Endothelial cell (in vitro differentiated cells): ENCODE data around the gene PPWD1. TPM values are rescaled to one million over a fixed set of nuclear protein-coding genes. Genes with fewer than 3 reads are reported as not detected.

Source experiments
- DNase-seq: peaks from one replicate; pipeline ENCODE4 v3.0.0; 2021; ENCODE audit warnings: low spot score
- H3K27ac Mint-ChIP-seq: one replicate; pipeline ENCODE4 v1.8.0; 2021; ENCODE audit warnings: mixed read lengths, inconsistent platforms; ENCODE audit not compliant: unreplicated experiment
- H3K27me3 Mint-ChIP-seq: one replicate; pipeline ENCODE4 v1.8.0; 2021; ENCODE audit warnings: mild to moderate bottlenecking, moderate library complexity, mixed read lengths, inconsistent platforms; ENCODE audit not compliant: unreplicated experiment
- H3K36me3 Mint-ChIP-seq: one replicate; pipeline ENCODE4 v1.8.0; 2021; ENCODE audit warnings: mild to moderate bottlenecking, low read depth, mixed read lengths, inconsistent platforms; ENCODE audit not compliant: unreplicated experiment
- H3K4me1 Mint-ChIP-seq: one replicate; pipeline ENCODE4 v1.8.0; 2021; ENCODE audit warnings: mild to moderate bottlenecking, mixed read lengths, inconsistent platforms; ENCODE audit not compliant: unreplicated experiment
- H3K4me3 Mint-ChIP-seq: one replicate; pipeline ENCODE4 v1.8.0; 2021; ENCODE audit warnings: mild to moderate bottlenecking, mixed read lengths, inconsistent platforms; ENCODE audit not compliant: unreplicated experiment
- H3K9me3 Mint-ChIP-seq: one replicate; pipeline ENCODE4 v1.8.0; 2021; ENCODE audit warnings: mixed read lengths, inconsistent platforms; ENCODE audit not compliant: unreplicated experiment
- CTCF ChIP-seq: fragments of 200-600 bp; sonication (generic); IDR thresholded peaks from one replicate; pipeline ENCODE4 v1.5.0; 2021; ENCODE audit warnings: antibody characterized with exemption; ENCODE audit not compliant: unreplicated experiment
- total RNA-seq: library from RNA; stranded (reverse); fragmentation: NEBNext Ultra II Directional; extraction: Animal tissue kit (Norgen Biotek cat#: 25700); gene quantifications from one replicate; pipeline ENCODE4 v1.2.1, GENCODE V29; 2021; ENCODE audit not compliant: unreplicated experiment

PPWD1 gene
- total RNA-seq, 1 donor from 2014 or later = 44.9 TPM

DNA sequence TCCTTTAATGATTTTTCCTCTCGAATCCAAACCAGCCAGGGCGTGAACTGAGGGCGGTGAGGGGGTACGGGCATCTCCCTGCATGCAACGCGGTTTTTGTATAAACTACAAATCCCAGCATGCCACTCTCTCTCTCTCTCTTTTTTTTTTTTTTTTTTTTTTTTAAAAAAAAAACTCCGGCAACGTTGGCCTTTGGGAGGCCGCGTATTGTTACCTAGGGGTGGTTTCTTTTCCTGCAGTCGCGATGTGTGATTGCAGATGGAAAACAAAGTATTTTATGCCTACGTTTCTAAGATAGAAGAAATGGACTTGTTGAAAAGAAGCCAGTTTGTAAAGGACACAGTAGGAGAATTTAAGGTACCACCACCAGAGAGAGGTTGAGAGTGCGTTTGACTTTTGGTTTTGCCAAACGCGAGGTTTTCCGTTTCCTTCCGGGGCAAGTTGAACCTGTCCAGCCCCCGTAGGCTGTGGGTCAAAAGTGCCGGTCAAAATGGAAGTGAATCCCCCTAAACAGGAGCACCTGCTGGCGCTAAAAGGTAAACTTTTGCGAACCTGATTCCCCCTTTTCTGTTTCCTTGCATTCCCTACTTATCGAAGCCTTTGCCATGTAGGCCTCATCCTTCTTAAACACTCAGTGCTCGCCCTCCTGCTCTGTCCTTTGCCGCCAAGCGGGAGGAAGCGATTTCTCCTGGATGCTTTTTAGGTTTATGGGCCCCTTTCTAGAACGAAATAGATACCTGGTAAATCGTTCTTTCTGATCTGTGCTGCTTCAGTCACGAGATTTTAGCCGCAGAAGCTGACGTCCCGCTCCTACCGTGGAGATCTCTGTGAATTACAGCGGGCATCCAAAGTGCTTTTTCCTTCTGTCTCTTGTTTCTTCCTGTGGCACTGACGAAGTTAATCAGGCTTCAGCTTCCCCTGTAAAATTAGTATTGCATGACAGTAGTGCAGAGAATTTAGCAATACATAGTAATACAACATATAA lies 61.8 kb downstream of the PPWD1 start, which contains the start of the genes SHLD3 and TRAPPC13:
TSS of gene SHLD3 (plus strand) at position 457 of the 985 bp plus-strand sequence. CDS start 4,561 bp downstream, outside the sequence.
TSS of gene TRAPPC13 (plus strand) at position 457 of the 985 bp plus-strand sequence. CDS start at position 491, 34 bp downstream.
- H3K27ac Mint-ChIP-seq = peak within 1 kb of the TSS; percentile 97
- peaks cover 5% of the 10 kb centered on the region for H3K27me3 Mint-ChIP-seq
- H3K36me3 Mint-ChIP-seq = no peaks in the 10 kb centered on the region
- H3K4me1 Mint-ChIP-seq = peaks cover 16% of the 10 kb centered on the region
- no peak for TF ChIP-seq CTCF
- no peaks in the 10 kb centered on the region for H3K9me3 Mint-ChIP-seq
- peak within 1 kb of the TSS; percentile 97 for H3K4me3 Mint-ChIP-seq
- peak; percentile 66 for DNase-seq

DNA sequence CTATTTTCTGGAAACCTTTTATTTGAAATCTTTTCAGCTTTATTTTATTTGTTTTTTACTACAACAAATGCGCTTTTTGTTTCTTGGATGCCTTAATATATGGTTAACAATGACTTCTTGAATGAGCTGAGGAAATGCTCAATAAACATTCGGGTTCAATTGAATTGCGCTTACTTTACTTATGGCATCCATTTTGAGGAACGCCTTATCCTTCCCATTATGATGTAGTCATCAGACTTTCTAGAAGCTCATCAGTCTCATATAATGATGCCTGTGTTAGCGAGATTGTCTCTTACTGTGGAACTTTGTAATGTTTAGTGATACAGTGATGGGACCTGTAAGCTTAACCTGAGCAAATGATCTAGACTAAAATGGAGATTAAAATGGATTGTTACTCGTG lies 62.6 kb downstream of the PPWD1 start:
- peak overlapping the region; percentile 97 for H3K4me3 Mint-ChIP-seq
- DNase-seq = no peak
- H3K27ac Mint-ChIP-seq = peak overlapping the region; percentile 74
- no peaks in the 10 kb centered on the region for H3K9me3 Mint-ChIP-seq
- peaks cover 5% of the 10 kb centered on the region for H3K27me3 Mint-ChIP-seq
- TF ChIP-seq CTCF = no peak
- H3K36me3 Mint-ChIP-seq = no peaks in the 10 kb centered on the region
- peaks cover 16% of the 10 kb centered on the region for H3K4me1 Mint-ChIP-seq

- no peak overlapping the region for H3K4me3 Mint-ChIP-seq
- H3K4me1 Mint-ChIP-seq = peaks cover 3% of the 10 kb centered on the region
- no peak for DNase-seq
Observed at GRCh38 chr5:65630981-65631380, 67.9 kb downstream of the PPWD1 start.

More at GRCh38 chr5:65630981-65631380, 67.9 kb downstream of the PPWD1 start:
- no peak for TF ChIP-seq CTCF
- Mint-ChIP-seq H3K9me3 (no peaks in the 10 kb centered on the region), H3K27ac (no peak overlapping the region), H3K36me3 (no peaks in the 10 kb centered on the region), H3K27me3 (no peaks in the 10 kb centered on the region)

Other genes starting within 250 kb of the PPWD1 start
- gene ADAMTS6, start 81.4 kb upstream of the PPWD1 start, total RNA-seq = 16.7 TPM
- 28.9 TPM for gene CENPK, start 128 bp upstream of the PPWD1 start, total RNA-seq
- 12.8 TPM for gene TRIM23, start 61.0 kb downstream of the PPWD1 start, total RNA-seq
- 2.8 TPM for gene SHLD3, start 61.7 kb downstream of the PPWD1 start, total RNA-seq
- 20.3 TPM for gene TRAPPC13, start 61.7 kb downstream of the PPWD1 start, total RNA-seq
- 8.3 TPM for gene SGTB, start 158.8 kb downstream of the PPWD1 start, total RNA-seq
- 45.8 TPM for gene NLN, start 158.9 kb downstream of the PPWD1 start, total RNA-seq